Measurements from ENCODE around the gene BAZ2B.

BAZ2B gene

GRCh38 chr2:159441182-159441581 lies 175.2 kb downstream of the BAZ2B start:
- no peak for DNase-seq (ENCODE audit: low read depth, low spot score)
- TF ChIP-seq FOXP2 (optimal IDR thresholded peaks at IDR 0.05; ENCODE audit: control extremely low read depth, extremely low read length, insufficient read depth) (no peak), POLR2AphosphoS5 (IDR thresholded peaks at IDR 0.05; ENCODE audit: borderline replicate concordance, low read depth, low read length) (no peak), EZH2 (IDR thresholded peaks at IDR 0.05) (no peak)
- Histone ChIP-seq H3K27ac (no peak overlapping the region), H3K4me3 (no peak overlapping the region), H3K36me3 (ENCODE audit: insufficient read depth, low read length) (peaks cover 5% of the 10 kb centered on the region), H3K9ac (ENCODE audit: insufficient read length) (no peak overlapping the region), H3K9me3 (ENCODE audit: low read depth, low read length) (no peaks in the 10 kb centered on the region)

GRCh38 chr2:159439421-159439820 lies 176.9 kb downstream of the BAZ2B start:
- H3K9ac ChIP-seq (ENCODE audit: insufficient read length) = no peak overlapping the region
- peaks cover 5% of the 10 kb centered on the region for H3K36me3 ChIP-seq (ENCODE audit: insufficient read depth, low read length)
- no peak overlapping the region for H3K4me3 ChIP-seq
- DNase-seq (ENCODE audit: low read depth, low spot score) = no peak
- TF ChIP-seq FOXP2 (optimal IDR thresholded peaks at IDR 0.05; ENCODE audit: control extremely low read depth, extremely low read length, insufficient read depth) = no peak
- no peak for TF ChIP-seq POLR2AphosphoS5 (IDR thresholded peaks at IDR 0.05; ENCODE audit: borderline replicate concordance, low read depth, low read length)
- no peak for TF ChIP-seq EZH2 (IDR thresholded peaks at IDR 0.05)
- H3K9me3 ChIP-seq (ENCODE audit: low read depth, low read length) = no peaks in the 10 kb centered on the region
- H3K27ac ChIP-seq = no peak overlapping the region

GRCh38 chr2:159438720-159439353 lies 177.5 kb downstream of the BAZ2B start:
- TF ChIP-seq EZH2 (IDR thresholded peaks at IDR 0.05) (no peak), FOXP2 (optimal IDR thresholded peaks at IDR 0.05; ENCODE audit: control extremely low read depth, extremely low read length, insufficient read depth) (no peak), POLR2AphosphoS5 (IDR thresholded peaks at IDR 0.05; ENCODE audit: borderline replicate concordance, low read depth, low read length) (no peak)
- Histone ChIP-seq H3K36me3 (ENCODE audit: insufficient read depth, low read length) (peaks cover 5% of the 10 kb centered on the region), H3K9ac (ENCODE audit: insufficient read length) (no peak overlapping the region), H3K27ac (no peak overlapping the region), H3K4me3 (no peak overlapping the region), H3K9me3 (ENCODE audit: low read depth, low read length) (no peaks in the 10 kb centered on the region)
- no peak for DNase-seq (ENCODE audit: low read depth, low spot score)

- no peak overlapping the region for H3K27ac ChIP-seq
- H3K9me3 ChIP-seq (ENCODE audit: low read depth, low read length) = no peaks in the 10 kb centered on the region
- H3K4me3 ChIP-seq = no peak overlapping the region
- TF ChIP-seq FOXP2 (optimal IDR thresholded peaks at IDR 0.05; ENCODE audit: control extremely low read depth, extremely low read length, insufficient read depth) (no peak), EZH2 (IDR thresholded peaks at IDR 0.05) (no peak), POLR2AphosphoS5 (IDR thresholded peaks at IDR 0.05; ENCODE audit: borderline replicate concordance, low read depth, low read length) (no peak)
- no peak for DNase-seq (ENCODE audit: low read depth, low spot score)
- no peak overlapping the region for H3K9ac ChIP-seq (ENCODE audit: insufficient read length)
- H3K36me3 ChIP-seq (ENCODE audit: insufficient read depth, low read length) = peaks cover 5% of the 10 kb centered on the region
These were observed 178.1 kb downstream of the BAZ2B start for GRCh38 chr2:159438284-159438683.

- DNase-seq (ENCODE audit: low read depth, low spot score) = no peak
- H3K27ac ChIP-seq = no peak overlapping the region
- H3K4me3 ChIP-seq = no peak overlapping the region
- no peak overlapping the region for H3K9ac ChIP-seq (ENCODE audit: insufficient read length)
- H3K36me3 ChIP-seq (ENCODE audit: insufficient read depth, low read length) = no peaks in the 10 kb centered on the region
- TF ChIP-seq EZH2 (IDR thresholded peaks at IDR 0.05) = no peak
- TF ChIP-seq POLR2AphosphoS5 (IDR thresholded peaks at IDR 0.05; ENCODE audit: borderline replicate concordance, low read depth, low read length) = no peak
- TF ChIP-seq FOXP2 (optimal IDR thresholded peaks at IDR 0.05; ENCODE audit: control extremely low read depth, extremely low read length, insufficient read depth) = no peak
- H3K9me3 ChIP-seq (ENCODE audit: low read depth, low read length) = no peaks in the 10 kb centered on the region
These were observed 183.7 kb downstream of the BAZ2B start for GRCh38 chr2:159432610-159433009.

GRCh38 chr2:159427048-159427447 lies 189.3 kb downstream of the BAZ2B start:
- Histone ChIP-seq H3K9me3 (ENCODE audit: low read depth, low read length) (no peaks in the 10 kb centered on the region), H3K4me3 (peak overlapping the region; percentile 51), H3K36me3 (ENCODE audit: insufficient read depth, low read length) (0 out of 2 replicates have a peak, but pooled peaks cover 5% of the 10 kb centered on the region), H3K27ac (peak overlapping the region; percentile 86), H3K9ac (ENCODE audit: insufficient read length) (peak overlapping the region; percentile 61)
- no peak; the same call in 1 of the 2 replicates for TF ChIP-seq POLR2AphosphoS5 (IDR thresholded peaks at IDR 0.05; ENCODE audit: borderline replicate concordance, low read depth, low read length)
- no peak for TF ChIP-seq EZH2 (IDR thresholded peaks at IDR 0.05)
- DNase-seq (ENCODE audit: low read depth, low spot score) = peak; percentile 72

- Histone ChIP-seq H3K9me3 (ENCODE audit: low read depth, low read length) (no peaks in the 10 kb centered on the region), H3K36me3 (ENCODE audit: insufficient read depth, low read length) (0 out of 2 replicates have a peak, but pooled peaks cover 5% of the 10 kb centered on the region), H3K4me3 (no peak overlapping the region), H3K9ac (ENCODE audit: insufficient read length) (no peak overlapping the region), H3K27ac (no peak overlapping the region)
- no peak for DNase-seq (ENCODE audit: low read depth, low spot score)
- TF ChIP-seq POLR2AphosphoS5 (IDR thresholded peaks at IDR 0.05; ENCODE audit: borderline replicate concordance, low read depth, low read length) (no peak), EZH2 (IDR thresholded peaks at IDR 0.05) (no peak), FOXP2 (optimal IDR thresholded peaks at IDR 0.05; ENCODE audit: control extremely low read depth, extremely low read length, insufficient read depth) (no peak)
These were observed 196.9 kb downstream of the BAZ2B start for GRCh38 chr2:159419403-159419802.

GRCh38 chr2:159411460-159411859 lies 204.9 kb downstream of the BAZ2B start:
- Histone ChIP-seq H3K4me3 (no peak overlapping the region), H3K9me3 (ENCODE audit: low read depth, low read length) (no peaks in the 10 kb centered on the region), H3K9ac (ENCODE audit: insufficient read length) (no peak overlapping the region), H3K27ac (no peak overlapping the region), H3K36me3 (ENCODE audit: insufficient read depth, low read length) (no peaks in the 10 kb centered on the region)
- no peak for DNase-seq (ENCODE audit: low read depth, low spot score)
- TF ChIP-seq FOXP2 (optimal IDR thresholded peaks at IDR 0.05; ENCODE audit: control extremely low read depth, extremely low read length, insufficient read depth) (no peak), POLR2AphosphoS5 (IDR thresholded peaks at IDR 0.05; ENCODE audit: borderline replicate concordance, low read depth, low read length) (no peak), EZH2 (IDR thresholded peaks at IDR 0.05) (no peak)

- no peak for DNase-seq (ENCODE audit: low read depth, low spot score)
- Histone ChIP-seq H3K9me3 (ENCODE audit: low read depth, low read length) (no peaks in the 10 kb centered on the region), H3K27ac (no peak overlapping the region), H3K4me3 (no peak overlapping the region), H3K9ac (ENCODE audit: insufficient read length) (no peak overlapping the region), H3K36me3 (ENCODE audit: insufficient read depth, low read length) (no peaks in the 10 kb centered on the region)
- no peak for TF ChIP-seq POLR2AphosphoS5 (IDR thresholded peaks at IDR 0.05; ENCODE audit: borderline replicate concordance, low read depth, low read length)
- TF ChIP-seq EZH2 (IDR thresholded peaks at IDR 0.05) = no peak
- TF ChIP-seq FOXP2 (optimal IDR thresholded peaks at IDR 0.05; ENCODE audit: control extremely low read depth, extremely low read length, insufficient read depth) = no peak
These were observed 206.1 kb downstream of the BAZ2B start for GRCh38 chr2:159410276-159410675.

Data from SK-N-MC (cell line).